Measurements from ENCODE around the gene RIMS1.

Gene RIMS1, protein sequence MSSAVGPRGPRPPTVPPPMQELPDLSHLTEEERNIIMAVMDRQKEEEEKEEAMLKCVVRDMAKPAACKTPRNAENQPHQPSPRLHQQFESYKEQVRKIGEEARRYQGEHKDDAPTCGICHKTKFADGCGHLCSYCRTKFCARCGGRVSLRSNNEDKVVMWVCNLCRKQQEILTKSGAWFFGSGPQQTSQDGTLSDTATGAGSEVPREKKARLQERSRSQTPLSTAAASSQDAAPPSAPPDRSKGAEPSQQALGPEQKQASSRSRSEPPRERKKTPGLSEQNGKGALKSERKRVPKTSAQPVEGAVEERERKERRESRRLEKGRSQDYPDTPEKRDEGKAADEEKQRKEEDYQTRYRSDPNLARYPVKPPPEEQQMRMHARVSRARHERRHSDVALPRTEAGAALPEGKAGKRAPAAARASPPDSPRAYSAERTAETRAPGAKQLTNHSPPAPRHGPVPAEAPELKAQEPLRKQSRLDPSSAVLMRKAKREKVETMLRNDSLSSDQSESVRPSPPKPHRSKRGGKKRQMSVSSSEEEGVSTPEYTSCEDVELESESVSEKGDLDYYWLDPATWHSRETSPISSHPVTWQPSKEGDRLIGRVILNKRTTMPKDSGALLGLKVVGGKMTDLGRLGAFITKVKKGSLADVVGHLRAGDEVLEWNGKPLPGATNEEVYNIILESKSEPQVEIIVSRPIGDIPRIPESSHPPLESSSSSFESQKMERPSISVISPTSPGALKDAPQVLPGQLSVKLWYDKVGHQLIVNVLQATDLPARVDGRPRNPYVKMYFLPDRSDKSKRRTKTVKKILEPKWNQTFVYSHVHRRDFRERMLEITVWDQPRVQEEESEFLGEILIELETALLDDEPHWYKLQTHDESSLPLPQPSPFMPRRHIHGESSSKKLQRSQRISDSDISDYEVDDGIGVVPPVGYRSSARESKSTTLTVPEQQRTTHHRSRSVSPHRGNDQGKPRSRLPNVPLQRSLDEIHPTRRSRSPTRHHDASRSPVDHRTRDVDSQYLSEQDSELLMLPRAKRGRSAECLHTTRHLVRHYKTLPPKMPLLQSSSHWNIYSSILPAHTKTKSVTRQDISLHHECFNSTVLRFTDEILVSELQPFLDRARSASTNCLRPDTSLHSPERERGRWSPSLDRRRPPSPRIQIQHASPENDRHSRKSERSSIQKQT (N-terminal part only)

GRCh38 chr6:71886184-71887005, at the start of gene RIMS1:
Gene RIMS1, plus strand, starts transcription at chr6:71886550. Its CDS starts 474 bp downstream, at chr6:71887024.
- DNase-seq (ENCODE audit: low read depth in 2 of 2, low spot score in 1 of 2) = no peak

DNA sequence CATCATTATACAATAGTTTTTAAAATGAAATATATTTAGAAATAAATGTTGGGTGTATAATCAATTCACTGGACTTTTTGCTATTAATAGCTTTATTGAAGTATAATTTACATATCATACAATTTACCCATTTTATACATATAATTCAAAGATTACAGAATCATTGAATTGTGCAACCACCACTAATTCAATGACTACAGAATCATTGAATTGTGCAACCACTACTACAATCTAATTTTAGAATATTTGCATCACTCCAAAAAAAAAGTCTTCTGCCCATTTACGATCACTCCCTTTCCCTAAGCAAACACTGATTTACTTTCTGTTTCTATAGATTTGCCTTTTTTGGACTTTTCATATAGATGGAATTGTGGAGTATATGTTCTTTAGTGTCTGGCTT, 35.1 kb upstream of the RIMS1 start:
- DNase-seq (ENCODE audit: low read depth in 2 of 2, low spot score in 1 of 2) = no peak

DNA sequence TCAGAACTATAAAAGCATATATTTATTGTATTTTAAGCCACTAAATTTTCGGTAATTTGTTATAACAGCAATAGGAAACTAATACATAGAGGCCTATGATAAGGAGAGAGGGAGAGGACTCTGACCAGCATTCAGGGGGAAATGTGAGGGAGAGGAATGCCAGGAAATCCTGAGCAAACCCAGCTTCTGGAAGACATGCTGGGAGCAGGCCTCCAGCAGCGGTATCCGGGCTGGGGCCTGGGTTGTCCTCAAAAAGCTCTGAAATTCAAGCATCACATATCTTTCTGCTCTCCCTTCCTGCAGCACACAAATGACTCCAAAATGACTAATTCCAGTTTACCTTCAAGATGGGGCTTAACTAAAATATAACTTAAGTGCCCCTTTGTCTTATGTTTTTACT, 33.4 kb upstream of the RIMS1 start:
- DNase-seq (ENCODE audit: low read depth in 2 of 2, low spot score in 1 of 2) = no peak

DNA sequence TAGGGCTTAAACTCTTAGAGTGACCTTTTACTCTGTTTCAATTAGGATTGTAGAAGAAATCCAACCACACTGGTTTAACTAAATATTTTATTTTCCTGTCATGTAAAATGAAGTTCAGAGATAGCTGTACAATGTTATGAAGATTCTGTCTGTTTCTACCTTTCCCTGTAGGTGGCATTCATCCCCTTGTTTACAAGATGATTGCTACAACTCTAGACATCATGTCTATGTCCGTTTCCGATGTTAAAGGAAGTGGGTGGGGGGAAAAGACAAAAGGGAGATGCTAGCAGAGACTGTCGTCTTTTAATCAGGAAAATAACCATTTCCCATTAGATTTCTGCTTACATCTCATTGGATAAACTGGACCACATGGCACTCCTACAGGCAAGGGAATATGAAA, 30.9 kb upstream of the RIMS1 start:
- no peak for DNase-seq (ENCODE audit: low read depth in 2 of 2, low spot score in 1 of 2)

- DNase-seq (ENCODE audit: low read depth in 2 of 2, low spot score in 1 of 2) = no peak
These were observed 7.3 kb upstream of the RIMS1 start for GRCh38 chr6:71879016-71879415.

DNA sequence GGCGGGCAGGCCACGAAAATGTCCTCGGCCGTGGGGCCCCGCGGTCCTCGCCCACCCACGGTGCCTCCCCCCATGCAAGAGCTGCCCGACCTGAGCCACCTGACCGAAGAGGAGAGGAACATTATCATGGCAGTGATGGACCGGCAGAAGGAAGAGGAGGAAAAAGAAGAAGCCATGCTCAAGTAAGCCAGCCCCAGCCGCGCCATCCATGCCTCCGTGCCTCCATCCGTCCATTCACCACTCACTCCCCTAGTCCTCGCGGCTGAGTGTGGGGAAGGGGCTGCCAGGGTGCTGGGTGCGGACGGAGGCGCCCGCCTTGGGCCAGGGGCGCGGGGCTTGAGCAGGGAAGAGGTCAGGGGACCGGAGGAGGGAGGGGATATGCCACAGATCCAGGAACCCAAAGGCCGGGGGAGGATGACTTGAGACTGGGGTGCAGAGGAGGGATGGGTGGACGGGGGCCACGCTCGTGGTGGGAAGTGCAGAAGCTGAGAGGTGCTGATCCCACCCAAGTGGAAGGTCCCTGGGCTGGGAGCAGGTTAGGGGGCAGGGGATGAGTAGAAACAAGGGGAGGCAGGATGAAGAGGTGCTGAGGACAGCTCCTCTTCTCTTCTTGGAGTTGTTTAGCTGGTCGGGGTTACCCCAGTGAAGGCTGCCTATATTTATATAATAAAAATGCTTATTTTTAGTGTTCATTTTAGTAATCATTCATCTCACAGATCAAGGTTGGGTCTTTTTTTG, 825 bp downstream of the RIMS1 start:
- no peak for DNase-seq (ENCODE audit: low read depth in 2 of 2, low spot score in 1 of 2)

DNA sequence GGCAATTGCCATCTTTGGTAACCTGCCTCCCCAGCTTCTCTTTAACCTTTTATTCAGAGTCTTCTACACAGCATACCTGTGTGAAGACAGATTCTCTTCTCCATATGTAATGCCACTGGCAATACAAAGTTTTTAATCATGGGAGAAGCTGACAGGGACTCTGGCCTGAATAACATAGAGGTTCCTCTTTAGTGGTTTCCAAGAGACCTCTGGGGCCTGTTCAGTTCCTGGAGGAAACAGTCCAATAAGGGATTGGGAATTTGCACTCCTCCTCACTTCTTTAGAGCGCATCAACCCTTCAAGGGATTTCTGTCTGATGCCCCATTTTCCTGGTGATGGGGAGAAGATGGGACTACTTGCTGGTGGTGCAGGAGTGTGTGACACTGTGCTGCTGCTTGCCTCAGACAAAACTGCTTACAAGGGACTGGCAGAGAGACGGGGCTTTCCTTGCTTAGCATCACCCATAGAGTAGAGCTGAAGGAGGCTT, 1.4 kb downstream of the RIMS1 start:
- no peak for DNase-seq (ENCODE audit: low read depth in 2 of 2, low spot score in 1 of 2)

DNA sequence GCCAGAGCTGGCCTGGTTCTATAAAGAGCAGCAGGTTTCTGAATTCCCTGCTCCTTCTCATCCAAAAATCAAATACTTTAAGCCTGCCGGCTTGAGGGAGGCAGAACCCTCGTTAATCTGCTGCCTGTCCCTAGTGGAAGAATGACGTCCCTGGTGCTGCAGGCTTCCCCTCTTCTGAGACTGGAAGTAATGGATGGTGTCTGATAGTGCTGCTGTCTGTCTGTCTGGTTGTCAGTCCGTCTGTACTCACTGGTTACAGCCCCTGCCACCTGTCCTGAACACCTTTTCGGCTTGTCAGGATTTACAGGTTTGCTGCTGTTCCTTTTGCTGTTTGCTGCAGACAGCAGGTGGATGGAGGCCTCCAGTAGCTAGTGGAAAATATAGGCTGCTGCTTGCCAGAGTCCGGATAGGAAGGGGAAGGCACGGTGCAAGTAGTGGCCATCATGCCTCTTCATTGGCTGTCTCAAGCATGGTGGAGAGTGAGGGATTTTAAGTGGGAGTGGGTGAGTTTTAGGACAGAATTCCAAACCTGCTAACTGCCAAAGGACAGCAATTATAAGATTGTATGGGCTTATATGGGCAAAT, 2.5 kb downstream of the RIMS1 start:
- no peak for DNase-seq (ENCODE audit: low read depth in 2 of 2, low spot score in 1 of 2)

GRCh38 chr6:71889366-71889765, 3.0 kb downstream of the RIMS1 start:
- DNase-seq (ENCODE audit: low read depth in 2 of 2, low spot score in 1 of 2) = no peak

- no peak for DNase-seq (ENCODE audit: low read depth in 2 of 2, low spot score in 1 of 2)
These were observed 6.3 kb downstream of the RIMS1 start for GRCh38 chr6:71892641-71893040.

GRCh38 chr6:71900642-71901041, 14.3 kb downstream of the RIMS1 start:
- no peak for DNase-seq (ENCODE audit: low read depth in 2 of 2, low spot score in 1 of 2)

- no peak for DNase-seq (ENCODE audit: low read depth in 2 of 2, low spot score in 1 of 2)
These were observed 15.9 kb downstream of the RIMS1 start for GRCh38 chr6:71902261-71902660.

GRCh38 chr6:71906813-71907212, 20.5 kb downstream of the RIMS1 start:
- no peak for DNase-seq (ENCODE audit: low read depth in 2 of 2, low spot score in 1 of 2)

GRCh38 chr6:71908162-71908765, 21.9 kb downstream of the RIMS1 start:
- no peak for DNase-seq (ENCODE audit: low read depth in 2 of 2, low spot score in 1 of 2)

GRCh38 chr6:71913444-71914234, 27.3 kb downstream of the RIMS1 start:
- DNase-seq (ENCODE audit: low read depth in 2 of 2, low spot score in 1 of 2) = no peak

DNA sequence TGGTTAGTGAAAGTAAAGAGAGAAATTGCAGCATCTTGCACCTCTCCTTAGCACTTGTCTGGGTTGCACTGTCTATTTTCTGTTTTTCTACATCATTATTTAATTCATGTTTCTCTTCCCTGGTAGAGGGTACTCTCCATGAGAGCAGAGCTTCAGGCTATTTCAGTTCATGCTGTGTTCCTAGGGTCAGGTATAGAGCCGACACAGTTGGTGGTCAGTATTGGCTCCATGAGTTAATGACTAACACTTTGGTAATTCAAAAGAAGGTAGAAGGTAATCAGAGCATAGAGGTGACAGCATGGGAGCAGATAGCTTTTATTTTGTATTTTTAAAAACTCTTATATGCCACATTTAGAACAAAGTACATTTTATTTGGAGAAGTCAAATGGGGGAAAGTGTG, 42.7 kb downstream of the RIMS1 start:
- no peak for DNase-seq (ENCODE audit: low read depth in 2 of 2, low spot score in 1 of 2)

DNA sequence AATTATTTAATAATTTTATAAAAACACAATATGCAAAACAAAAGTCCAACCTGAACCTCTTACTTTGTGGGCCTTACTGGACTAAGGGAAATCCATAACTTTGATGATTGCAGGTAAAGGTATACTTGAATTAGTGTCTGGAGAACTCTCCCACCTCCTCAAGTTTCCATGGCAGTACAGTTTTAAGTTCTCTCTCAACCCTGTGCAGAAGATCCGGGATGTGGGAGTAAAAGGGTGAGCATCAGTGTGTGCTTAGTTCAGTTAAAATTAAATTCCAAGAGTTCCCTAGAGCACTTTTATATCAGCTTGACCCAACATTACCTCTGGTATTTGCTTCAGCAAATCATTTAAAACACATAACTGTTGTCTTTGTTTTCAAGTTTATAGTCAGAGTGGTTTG, 47.5 kb downstream of the RIMS1 start:
- DNase-seq (ENCODE audit: low read depth in 2 of 2, low spot score in 1 of 2) = no peak

- no peak for DNase-seq (ENCODE audit: low read depth in 2 of 2, low spot score in 1 of 2)
These were observed 79.1 kb downstream of the RIMS1 start for GRCh38 chr6:71965404-71965803.

Data from stimulated activated CD8-positive, alpha-beta memory T cell treated with anti-CD3 and anti-CD28 coated beads, Interleukin-4, amount 100 ng/mL, for 1 hour (primary cell).